B cell (primary cell): ENCODE measurements around the gene ST6GALNAC1. TPM values are rescaled to one million over a fixed set of nuclear protein-coding genes. Genes with fewer than 3 reads are reported as not detected.

Experiments
- ATAC-seq: fragments of 200-7000 bp; cut with Tn5 transposase; one replicate; pipeline ENCODE4 v1.10.0; 2021; ENCODE audit warnings: low read depth, mild to moderate bottlenecking, moderate number of reproducible peaks, moderate library complexity
- CTCF ChIA-PET: fragments of 350-600 bp; sonication (Branson Sonifier 250); formaldehyde crosslinking; loops from one replicate; lab custom pipeline; 2021; ENCODE audit warnings: antibody characterized with exemption, inconsistent platforms; lab: Charles Lee
- POLR2A ChIA-PET: fragments of 350-600 bp; sonication (Branson Sonifier 250); formaldehyde crosslinking; loops from one replicate; lab custom pipeline; 2021; ENCODE audit warnings: antibody characterized with exemption; lab: Charles Lee
- DNase-seq: peaks from one replicate; pipeline ENCODE4 v3.0.0; 2013
- H2AFZ ChIP-seq: 2 replicates; pipeline ENCODE4 v1.6.1; 2012; ENCODE audit warnings: mild to moderate bottlenecking, low read depth, low read length; ENCODE audit not compliant: insufficient read depth, poor library complexity, severe bottlenecking
- H3K27ac ChIP-seq, 2 donors: 1 replicate in 1 of 2; 2 replicates in 1 of 2; pipeline ENCODE4 v1.5.1; 2012 to 2013; ENCODE audit warnings: low read length in 2 of 2, mild to moderate bottlenecking in 2 of 2, moderate library complexity in 1 of 2
- H3K27me3 ChIP-seq, 4 experiments: fragments of 200-600 bp in 1 of 4; sonication (generic) in 1 of 4; replicated peaks in 1 of 4; 1 replicate in 2 of 4; 2 replicates in 2 of 4; pipeline versions ENCODE4 v1.6.1 to v1.7.0; 2013 to 2016; ENCODE audit warnings: low read length in 3 of 4, mild to moderate bottlenecking in 2 of 4, mixed read lengths in 1 of 4, moderate library complexity in 1 of 4; ENCODE audit not compliant: insufficient read depth in 4 of 4, control insufficient read depth in 3 of 4; ENCODE audit errors: control extremely low read depth in 1 of 4
- H3K36me3 ChIP-seq, 2 experiments: replicated peaks in 1 of 2; 1 replicate in 1 of 2; 2 replicates in 1 of 2; pipeline versions ENCODE4 v1.6.1 to v1.7.1; 2013; ENCODE audit warnings: low read length in 1 of 2; ENCODE audit not compliant: insufficient read depth in 2 of 2, control insufficient read depth in 1 of 2; ENCODE audit errors: control extremely low read depth in 1 of 2, extremely low read depth in 1 of 2
- H3K4me1 ChIP-seq, 2 donors: fragments of 200-600 bp in 1 of 2; sonication (generic) in 1 of 2; 1 replicate in 1 of 2; 2 replicates in 1 of 2; pipeline versions ENCODE4 v1.5.1 to v1.6.1; 2013 to 2017; ENCODE audit warnings: low read length in 2 of 2; ENCODE audit not compliant: control insufficient read depth in 2 of 2, insufficient read depth in 2 of 2
- H3K4me2 ChIP-seq: replicated peaks from 2 replicates; pipeline ENCODE3; 2012; ENCODE audit warnings: mild to moderate bottlenecking, low read depth, low read length; ENCODE audit not compliant: poor library complexity, severe bottlenecking
- H3K4me3 ChIP-seq, 5 experiments: fragments of 200-600 bp in 1 of 5; sonication (generic) in 1 of 5; 1 replicate in 3 of 5; 2 replicates in 2 of 5; pipeline versions ENCODE4 v1.5.1 to v1.7.0; 2011 to 2016; ENCODE audit warnings: low read length in 4 of 5, mild to moderate bottlenecking in 4 of 5, low read depth in 2 of 5, control low read depth in 1 of 5, moderate library complexity in 1 of 5; ENCODE audit not compliant: insufficient read depth in 1 of 5; ENCODE audit errors: control extremely low read depth in 1 of 5, extremely low read depth in 1 of 5
- H3K79me2 ChIP-seq: fragments of 200-600 bp; sonication (generic); one replicate; pipeline ENCODE4 v1.6.0; 2016; ENCODE audit warnings: low read length; ENCODE audit not compliant: control insufficient read depth, insufficient read depth
- H3K9ac ChIP-seq: fragments of 200-600 bp; sonication (generic); 2 replicates; pipeline ENCODE4 v1.6.1; 2017; ENCODE audit warnings: mild to moderate bottlenecking, low read length, moderate library complexity
- H3K9me3 ChIP-seq, 3 donors: one replicate each; pipeline versions ENCODE4 v1.6.1 to v1.7.1; 2013; ENCODE audit warnings: low read length in 2 of 3; ENCODE audit not compliant: control insufficient read depth in 2 of 3, insufficient read depth in 1 of 3; ENCODE audit errors: control extremely low read depth in 1 of 3
- H4K20me1 ChIP-seq: 2 replicates; pipeline ENCODE4 v1.6.0; 2012; ENCODE audit warnings: mild to moderate bottlenecking, low read length; ENCODE audit not compliant: insufficient read depth, control insufficient read depth, poor library complexity, severe bottlenecking
- H3K27ac Mint-ChIP-seq: one replicate; pipeline ENCODE4 v1.8.0; 2021; ENCODE audit warnings: mixed read lengths
- H3K27me3 Mint-ChIP-seq: one replicate; pipeline ENCODE4 v1.8.0; 2021; ENCODE audit warnings: mixed read lengths
- H3K4me1 Mint-ChIP-seq: one replicate; pipeline ENCODE4 v1.8.0; 2021; ENCODE audit warnings: mixed read lengths
- H3K4me3 Mint-ChIP-seq: one replicate; pipeline ENCODE4 v1.8.0; 2021; ENCODE audit warnings: mixed read lengths
- H3K9me3 Mint-ChIP-seq: one replicate; pipeline ENCODE4 v1.8.0; 2022; ENCODE audit warnings: mixed read lengths; ENCODE audit not compliant: insufficient read depth
- CTCF ChIP-seq: fragments of 200-600 bp; IDR thresholded peaks from one replicate; pipeline ENCODE4 v1.8.0; 2022; ENCODE audit warnings: antibody characterized with exemption, mild to moderate bottlenecking
- EZH2 ChIP-seq: IDR thresholded peaks from 2 replicates; pipeline ENCODE4 v1.6.1; 2012; ENCODE audit warnings: borderline replicate concordance, low read depth, mild to moderate bottlenecking, moderate library complexity, low read length; ENCODE audit not compliant: insufficient read depth, poor library complexity, severe bottlenecking
- WGBS: methylation state at CpG from one replicate; pipeline ENCODE4 v1.1.5; 2013; ENCODE audit warnings: missing lambda C conversion rate; ENCODE audit not compliant: insufficient coverage; 5-methylcytosine and 5-hydroxymethylcytosine counted together
- intact Hi-C: fragments of 100-400 bp; cut with micrococcal nuclease; formaldehyde crosslinking; loops from one replicate; pipeline ENCODE4 v1.10.0; 2022
- polyA plus RNA-seq: library from polyadenylated mRNA; depleted of rRNA; stranded (reverse); fragments of >200 nt; gene quantifications from 2 replicates; pipeline ENCODE4 v1.2.3, GENCODE V29; 2012
- total RNA-seq, 2 donors: library from RNA; stranded (reverse); fragments of 120-200 nt in 1 of 2; gene quantifications; 1 replicate in 1 of 2; 2 replicates in 1 of 2; pipeline versions ENCODE4 v1.2.3 to v1.2.4, GENCODE V29; 2013 to 2022

Gene ST6GALNAC1
- total and polyA plus RNA-seq, 2 donors (not counting 1 experiment from before 2014, with no cell fraction given): not detected

- Mint-ChIP-seq H3K4me1 (no peaks in the 10 kb centered on the region), H3K27me3 (peaks cover 22% of the 10 kb centered on the region), H3K4me3 (no peak overlapping the region), H3K27ac (no peak overlapping the region), H3K9me3 (no peaks in the 10 kb centered on the region)
- H3K9ac ChIP-seq: no peak overlapping the region
- H3K36me3 ChIP-seq: no peaks in the 10 kb centered on the region
- ATAC-seq (no peak), DNase-seq (no peak)
- peaks cover 0 to 7% (median under 1%) of the 10 kb centered on the region in 4 experiments for H3K27me3 ChIP-seq
- ChIA-PET POLR2A (no interaction called here), CTCF (no interaction called here)
- WGBS: 85% methylated on average over 5 of the region's 5 CpGs
- H3K27ac ChIP-seq: no peak overlapping the region
- TF ChIP-seq CTCF (no peak), EZH2 (no peak)
- H3K4me2 ChIP-seq: no peak overlapping the region
- intact Hi-C loops: no loop called here
- no peaks in the 10 kb centered on the region for H4K20me1 ChIP-seq
- H3K4me3 ChIP-seq: no peak overlapping the region
- H3K9me3 ChIP-seq: no peaks in the 10 kb centered on the region
- no peak overlapping the region for H2AFZ ChIP-seq
- H3K79me2 ChIP-seq: no peaks in the 10 kb centered on the region
- no peaks in the 10 kb centered on the region for H3K4me1 ChIP-seq
Measured at GRCh38 chr17:76635039-76635438, 8.5 kb downstream of the ST6GALNAC1 start.

- Histone ChIP-seq H3K27me3 (peaks cover 0 to 5% (median 0%) of the 10 kb centered on the region in 4 experiments), H3K9me3 (no peaks in the 10 kb centered on the region), H3K4me3 (no peak overlapping the region), H3K4me2 (no peak overlapping the region), H2AFZ (no peak overlapping the region), H3K79me2 (no peaks in the 10 kb centered on the region), H3K27ac (no peak overlapping the region), H4K20me1 (no peaks in the 10 kb centered on the region), H3K4me1 (no peaks in the 10 kb centered on the region), H3K36me3 (no peaks in the 10 kb centered on the region), H3K9ac (no peak overlapping the region)
- CTCF ChIA-PET: interaction anchor here (0.7 to 3.1 kb wide), 3 partner anchors 10 to 620 kb away, joined by 3 to 16 read pairs (median 3); no protein-coding TSS in a partner anchor
- DNase-seq (no peak), ATAC-seq (no peak)
- intact Hi-C loops: no loop called here
- POLR2A ChIA-PET: no interaction called here
- 91% methylated on average over 11 of the region's 14 CpGs for WGBS
- Mint-ChIP-seq H3K4me1 (no peaks in the 10 kb centered on the region), H3K27ac (no peak overlapping the region), H3K27me3 (peaks cover 23% of the 10 kb centered on the region), H3K4me3 (no peak overlapping the region), H3K9me3 (no peaks in the 10 kb centered on the region)
- TF ChIP-seq EZH2 (no peak), CTCF (no peak)
Measured at GRCh38 chr17:76633628-76634328, 9.8 kb downstream of the ST6GALNAC1 start.
